Nucleus accumbens (tissue), 56 donors: ENCODE results near the gene CCDC87.
"Not testable (repeated sequence)": the region's sequence is repeated elsewhere in the genome, so short reads cannot be mapped to it uniquely, and the experiment has no call there.

ENCODE experiments used
- DNase-seq, 56 donors: peaks; one replicate each; lab custom pipeline; 2025; lab: John Stamatoyannopoulos, UW

Gene CCDC87

DNA sequence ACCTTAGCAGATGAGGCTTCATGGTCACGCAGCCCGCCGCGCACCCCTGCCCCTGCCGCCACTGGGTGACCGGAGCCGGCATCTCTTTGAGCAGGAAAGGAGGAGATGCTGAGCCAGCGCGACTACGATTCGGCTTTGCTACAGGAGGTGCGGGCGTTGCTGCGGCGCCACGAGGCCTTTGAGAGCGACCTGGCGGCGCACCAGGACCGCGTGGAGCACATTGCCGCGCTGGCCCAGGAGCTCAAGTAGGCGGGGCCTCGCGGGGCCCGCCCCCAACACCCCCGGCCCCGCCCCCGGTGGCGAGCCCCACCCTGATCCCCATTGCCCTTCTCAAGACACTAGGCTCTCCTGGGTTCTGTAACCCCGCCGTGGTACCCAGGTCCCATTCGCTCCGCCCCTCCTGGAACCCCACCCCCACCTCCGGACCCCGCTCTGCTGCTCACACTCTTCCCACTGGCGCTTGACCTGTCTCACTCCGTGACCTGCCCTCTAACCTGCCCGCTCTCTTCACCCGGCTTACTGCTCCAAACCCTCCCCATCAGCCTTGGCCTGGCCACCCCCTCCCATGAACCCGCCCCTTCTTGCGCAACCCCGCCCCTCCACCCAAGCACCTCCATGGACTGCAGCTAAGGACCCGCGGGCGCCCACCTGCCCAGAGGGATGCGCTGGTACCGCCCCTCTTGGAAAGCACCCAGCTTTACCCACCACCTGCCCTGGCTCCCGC lies 33.6 kb downstream of the CCDC87 start:
- DNase-seq: peak in 2 of 56 donors; percentile 32 to 39

DNA sequence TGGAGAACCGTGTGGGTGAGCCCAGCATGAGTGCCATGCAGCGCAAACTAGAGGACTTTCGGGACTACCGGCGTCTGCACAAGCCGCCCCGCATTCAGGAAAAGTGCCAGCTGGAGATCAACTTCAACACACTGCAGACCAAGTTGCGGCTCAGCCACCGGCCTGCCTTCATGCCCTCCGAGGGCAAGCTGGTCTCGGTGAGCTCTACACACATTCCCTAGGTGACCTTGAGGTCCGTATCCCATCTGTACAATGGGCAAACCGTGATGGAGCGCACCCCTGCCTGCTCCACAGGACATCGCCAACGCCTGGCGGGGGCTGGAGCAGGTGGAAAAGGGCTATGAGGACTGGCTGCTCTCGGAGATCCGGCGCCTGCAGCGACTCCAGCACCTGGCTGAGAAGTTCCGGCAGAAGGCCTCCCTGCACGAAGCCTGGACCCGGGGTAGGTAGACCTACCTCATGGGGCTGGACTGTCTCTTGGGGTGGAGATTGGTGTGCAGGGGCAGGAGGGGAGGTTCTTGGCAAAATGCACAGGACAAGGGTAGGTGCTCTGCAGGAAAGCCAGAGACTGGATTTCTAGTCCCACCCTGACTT lies 35.0 kb downstream of the CCDC87 start:
- no peak for DNase-seq

DNA sequence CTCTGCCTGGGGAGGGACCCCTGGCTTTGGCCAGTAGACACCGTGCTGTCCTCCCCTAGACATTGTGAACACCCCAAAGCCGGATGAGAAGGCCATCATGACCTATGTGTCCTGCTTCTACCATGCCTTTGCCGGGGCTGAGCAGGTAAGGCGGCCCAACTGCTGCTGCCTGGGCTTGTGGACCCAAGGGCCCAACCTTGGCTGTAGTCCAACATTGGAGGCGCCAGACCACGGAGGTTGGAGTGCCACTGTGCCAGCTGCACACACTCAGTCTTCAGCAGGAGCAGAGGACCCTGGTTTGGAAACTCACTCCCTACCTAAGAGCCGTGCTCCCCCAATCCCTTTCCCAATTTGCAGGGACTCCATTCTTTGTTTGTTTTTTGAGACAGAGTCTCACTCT lies 36.8 kb downstream of the CCDC87 start:
- no peak for DNase-seq

DNA sequence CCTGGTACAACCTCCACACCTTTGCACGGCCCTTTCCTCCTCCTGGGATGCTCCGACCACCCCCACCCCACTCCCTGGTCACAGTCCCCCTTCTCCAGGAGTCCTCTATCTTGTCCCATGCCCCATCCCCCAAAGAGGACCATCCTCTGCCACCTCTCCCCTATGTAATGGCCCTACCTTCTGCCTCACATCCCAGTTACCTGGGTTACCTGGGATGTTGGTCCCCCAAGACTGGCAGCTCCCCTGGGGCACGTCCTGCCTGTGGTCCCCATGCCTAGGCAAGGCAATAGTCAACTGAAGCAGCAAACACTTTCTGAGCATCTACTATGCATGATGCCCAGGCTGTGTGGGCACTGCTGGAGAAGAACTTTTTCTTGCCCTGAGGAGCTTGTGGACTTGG lies 37.4 kb downstream of the CCDC87 start:
- no peak for DNase-seq

DNA sequence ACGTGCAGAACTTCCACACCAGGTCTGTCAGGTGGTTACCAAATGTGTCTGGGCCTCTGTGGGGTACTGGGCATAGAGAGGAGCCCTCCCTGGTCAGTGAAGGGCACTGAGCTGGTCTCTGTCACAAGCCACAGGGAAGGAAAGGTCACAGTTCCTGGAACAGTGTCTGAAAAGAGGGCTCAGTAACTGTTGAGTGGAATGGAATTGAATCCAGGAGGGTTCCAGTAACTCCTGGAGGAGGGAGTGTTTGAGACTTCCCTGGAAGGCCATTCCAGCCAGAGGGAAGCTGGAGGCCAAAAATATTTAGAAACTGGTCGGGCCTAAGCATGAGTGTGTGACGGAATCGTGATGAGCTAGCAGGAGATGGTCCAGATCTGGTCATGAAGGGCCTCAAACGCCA lies 38.3 kb downstream of the CCDC87 start:
- no peak for DNase-seq

DNA sequence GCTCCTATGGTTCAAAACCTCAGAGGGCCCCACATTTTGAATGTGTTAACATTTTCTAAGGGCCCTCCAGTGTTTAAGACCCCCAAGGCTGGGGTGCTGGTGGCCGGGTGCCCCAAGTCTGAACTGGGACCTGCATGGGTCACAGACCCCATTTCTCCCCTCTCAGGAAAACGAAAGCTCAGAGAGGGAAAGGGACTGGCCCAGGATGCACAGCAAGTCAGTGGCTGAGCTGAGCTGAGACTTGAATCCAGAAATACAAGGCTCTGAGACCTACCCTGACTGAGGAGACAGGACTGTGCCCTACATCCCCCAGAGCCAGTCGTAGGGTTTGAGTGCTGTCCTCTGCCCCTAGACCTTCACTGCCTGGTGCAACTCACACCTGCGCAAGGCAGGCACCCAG lies 42.0 kb downstream of the CCDC87 start:
- DNase-seq: no peak

DNA sequence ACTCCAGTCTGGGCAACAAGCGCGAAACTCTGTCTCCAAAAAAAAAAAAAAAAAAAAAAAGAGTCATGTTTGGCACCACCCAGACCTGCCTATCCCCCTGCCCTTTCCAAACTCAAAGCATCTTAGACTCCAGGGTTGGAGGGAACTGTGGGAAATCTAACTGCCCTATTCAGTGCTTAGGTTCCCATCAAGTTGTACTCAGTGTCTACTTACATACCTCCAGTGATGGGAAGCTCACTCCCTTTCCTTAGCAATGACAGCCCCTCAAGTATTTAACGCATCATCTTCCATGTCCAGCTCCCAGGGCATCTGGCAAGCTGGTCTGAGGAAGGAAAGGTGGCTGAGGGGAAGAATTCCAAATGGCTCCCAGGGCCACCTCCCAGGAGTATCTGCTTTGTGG lies 43.2 kb downstream of the CCDC87 start:
- no peak for DNase-seq

DNA sequence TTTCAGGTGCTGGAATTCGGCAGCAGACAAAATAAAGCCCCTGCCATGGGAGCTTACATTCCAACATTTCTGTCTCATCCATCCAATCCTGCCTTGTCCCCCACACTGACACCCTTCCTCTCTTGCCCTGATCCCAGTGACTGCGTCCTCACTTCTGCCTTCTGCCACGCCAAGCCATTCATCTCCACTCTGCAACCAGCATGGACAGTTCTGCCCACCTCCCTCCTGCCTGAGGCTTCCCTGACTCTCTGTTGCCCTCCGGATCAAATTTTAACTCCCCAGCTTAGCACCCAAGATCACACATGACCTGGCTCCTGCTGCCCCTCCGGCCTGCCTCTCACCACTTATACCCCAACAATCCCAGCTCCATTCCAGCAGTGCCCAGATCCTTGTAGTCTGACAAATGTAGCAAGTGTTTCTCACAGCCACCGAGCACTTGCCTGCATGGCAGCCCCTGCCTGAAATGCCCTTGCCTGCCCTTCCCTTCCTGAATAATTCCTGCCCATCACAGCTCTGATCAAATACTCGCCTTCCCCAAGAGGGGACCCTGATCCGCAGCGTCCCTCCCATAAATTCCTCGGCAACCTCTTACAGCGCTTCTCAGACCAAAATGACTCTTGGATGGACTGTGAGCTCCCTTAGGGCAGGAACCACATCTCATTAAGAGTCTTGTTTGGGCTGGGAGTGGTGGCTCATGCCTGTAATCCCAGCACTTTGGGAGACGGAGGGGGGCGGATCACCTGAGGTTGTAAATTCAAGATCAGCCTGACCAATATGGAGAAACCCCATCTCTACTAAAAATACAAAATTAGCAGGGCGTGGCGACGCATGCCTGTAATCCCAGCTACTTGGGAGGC lies 43.9 kb downstream of the CCDC87 start:
- DNase-seq: no peak

DNA sequence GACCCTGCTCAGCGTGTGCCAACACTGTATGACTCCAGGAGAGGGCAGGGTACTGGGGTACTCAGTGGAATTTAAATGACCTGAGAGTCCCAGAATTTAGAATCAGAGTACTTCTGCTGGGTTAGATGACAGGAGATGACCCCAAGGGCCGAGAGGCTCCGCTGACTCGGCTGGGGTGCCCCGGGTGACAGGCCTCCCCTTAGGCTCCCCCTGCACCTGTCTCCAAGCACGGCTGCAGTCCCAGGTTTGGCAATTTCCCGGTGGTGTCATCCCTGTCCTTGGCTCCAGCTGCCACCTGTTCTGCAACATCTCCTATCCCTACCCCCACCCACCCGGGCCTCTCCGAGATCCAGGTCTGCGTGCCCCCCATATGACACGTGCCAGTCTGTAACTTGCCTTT lies 44.8 kb downstream of the CCDC87 start:
- no peak for DNase-seq

DNA sequence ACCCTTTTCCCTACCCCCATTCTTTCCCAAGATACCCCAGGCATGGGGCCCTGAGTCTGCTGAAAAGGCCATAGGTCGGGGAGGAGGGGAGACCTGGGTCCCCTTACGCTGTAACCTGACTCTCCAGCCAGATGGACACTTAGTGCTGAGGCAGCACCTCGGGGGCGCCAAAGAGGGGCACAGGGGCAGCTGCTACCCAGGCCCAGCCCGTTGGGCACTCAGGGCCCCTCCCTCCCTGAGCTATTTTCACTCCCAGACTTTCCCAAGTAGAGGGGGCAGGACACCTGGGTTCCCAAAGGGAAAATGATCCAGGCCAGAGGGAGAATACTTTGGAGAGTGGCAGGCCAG lies 45.2 kb downstream of the CCDC87 start:
- no peak for DNase-seq

DNA sequence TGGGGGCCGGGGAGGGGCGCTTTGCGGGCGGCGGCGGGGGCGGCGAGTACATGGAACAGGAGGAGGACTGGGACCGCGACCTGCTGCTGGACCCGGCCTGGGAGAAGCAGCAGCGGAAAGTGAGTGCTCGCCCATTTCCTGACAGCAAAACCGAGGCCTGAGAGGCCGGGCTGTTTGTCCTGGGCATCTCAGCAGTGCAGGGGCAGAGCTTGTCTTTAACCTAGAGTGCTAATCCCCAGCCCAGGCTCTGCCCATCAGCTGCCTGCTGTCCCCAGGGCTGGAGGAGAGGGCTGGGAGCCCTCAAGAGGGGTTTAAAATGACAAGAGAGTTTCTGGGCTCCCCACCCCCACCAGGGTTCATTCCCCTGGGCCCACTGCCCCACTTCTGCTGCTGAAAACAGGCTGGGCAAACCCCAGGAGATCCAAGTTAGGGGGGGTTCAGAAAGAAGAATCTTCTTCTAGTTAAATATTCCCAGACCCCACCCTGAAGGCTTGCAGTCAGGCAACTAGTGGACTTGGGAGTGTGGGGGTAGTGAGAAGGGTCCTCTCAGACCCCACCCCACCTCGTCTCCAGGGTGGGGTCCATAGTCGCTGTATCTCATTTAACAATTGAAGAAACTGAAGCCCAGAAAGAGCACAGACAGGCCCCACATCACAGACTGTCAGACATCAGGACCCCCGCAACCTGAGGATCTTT lies 45.7 kb downstream of the CCDC87 start:
- no peak for DNase-seq

DNA sequence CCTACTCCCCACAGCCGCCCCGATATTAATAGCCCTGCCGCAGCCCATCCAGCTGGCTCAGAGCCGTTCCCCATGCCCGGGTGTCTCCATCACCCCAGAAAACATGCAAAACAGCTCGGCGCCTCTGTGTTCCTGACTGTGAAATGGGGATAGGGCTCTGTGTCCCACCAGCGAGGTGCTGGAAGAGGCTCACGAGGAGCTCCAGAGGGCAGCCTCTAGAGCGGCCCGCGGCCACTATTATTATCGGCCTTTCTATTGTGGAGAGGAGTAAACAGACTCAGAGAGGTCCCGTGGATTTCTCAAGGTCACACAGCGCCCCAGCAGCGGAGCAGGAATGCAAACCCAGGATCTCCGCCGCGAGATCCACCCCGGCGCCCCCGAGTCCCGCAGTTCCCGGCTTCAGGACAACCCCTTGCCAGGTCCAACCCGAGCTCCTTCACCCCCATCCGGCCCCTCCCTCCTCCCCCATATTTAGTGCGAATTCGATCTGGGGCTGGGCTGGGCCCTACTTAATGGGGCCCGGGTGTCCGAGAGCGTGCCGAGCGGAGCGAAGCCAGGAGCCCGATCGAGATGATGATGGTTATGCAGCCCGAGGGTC lies 46.4 kb downstream of the CCDC87 start, which contains the start of gene ACTN3:
ACTN3 (plus strand) TSS at position 536 of the 598 bp plus-strand sequence; CDS start at position 571, 35 bp downstream.
- no peak for DNase-seq

DNA sequence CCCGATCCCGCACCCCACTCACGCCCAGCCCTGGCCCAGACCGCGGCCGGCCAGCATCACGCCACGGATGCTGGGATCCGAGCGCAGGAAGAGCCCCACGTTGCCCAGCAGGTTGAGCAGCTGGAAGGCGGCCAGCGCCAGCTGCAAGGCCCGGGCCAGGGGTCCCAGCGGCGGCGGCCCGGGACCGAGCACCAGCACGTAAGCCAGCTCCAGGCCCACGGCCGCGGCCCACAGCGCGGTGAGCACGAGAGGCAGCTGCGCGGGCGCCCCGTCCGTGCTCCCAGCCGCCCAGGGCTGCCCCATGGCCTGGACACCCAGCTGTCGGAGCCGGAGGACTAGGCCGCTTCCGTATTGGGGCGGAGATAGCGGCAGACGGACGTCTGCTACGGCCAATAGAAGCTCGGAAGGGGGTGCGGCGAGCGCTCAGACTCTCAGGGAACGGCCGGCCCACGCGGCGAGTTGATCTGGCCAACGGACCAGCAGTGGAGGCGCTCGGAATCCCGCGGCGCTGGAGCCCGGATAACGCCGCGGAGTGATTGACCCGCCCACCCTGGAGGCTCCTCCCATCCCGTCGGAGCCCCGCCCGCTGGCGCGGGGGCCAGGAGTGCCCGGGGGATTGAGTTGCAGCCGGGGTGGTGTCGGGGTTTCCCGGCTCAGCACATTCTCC lies 47.0 kb downstream of the CCDC87 start, which contains the start of gene ZDHHC24:
ZDHHC24 (minus strand) TSS at position 348 of the 667 bp plus-strand sequence; CDS start at position 303, 45 bp downstream.
- peak; percentile 36 to 97 (median 91) for DNase-seq

DNA sequence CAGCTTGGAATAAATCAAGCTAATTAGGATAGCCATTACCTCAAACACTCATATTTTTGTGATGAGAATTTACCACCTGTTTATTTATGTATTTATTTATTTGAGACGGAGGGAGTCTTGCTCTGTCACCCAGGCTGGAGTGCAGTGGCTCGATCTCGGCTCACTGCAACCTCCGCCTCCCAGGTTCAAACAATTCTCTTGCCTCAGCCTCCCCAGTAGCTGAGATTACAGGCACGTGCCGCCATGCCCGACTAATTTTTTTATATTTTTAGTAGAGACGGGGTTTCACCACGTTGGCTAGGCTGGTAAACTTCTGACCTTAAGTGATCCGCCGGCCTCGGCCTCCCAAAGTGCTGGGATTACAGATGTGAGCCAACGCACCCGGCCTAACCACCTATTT lies 47.9 kb downstream of the CCDC87 start:
- DNase-seq: not testable (repeated sequence)

DNA sequence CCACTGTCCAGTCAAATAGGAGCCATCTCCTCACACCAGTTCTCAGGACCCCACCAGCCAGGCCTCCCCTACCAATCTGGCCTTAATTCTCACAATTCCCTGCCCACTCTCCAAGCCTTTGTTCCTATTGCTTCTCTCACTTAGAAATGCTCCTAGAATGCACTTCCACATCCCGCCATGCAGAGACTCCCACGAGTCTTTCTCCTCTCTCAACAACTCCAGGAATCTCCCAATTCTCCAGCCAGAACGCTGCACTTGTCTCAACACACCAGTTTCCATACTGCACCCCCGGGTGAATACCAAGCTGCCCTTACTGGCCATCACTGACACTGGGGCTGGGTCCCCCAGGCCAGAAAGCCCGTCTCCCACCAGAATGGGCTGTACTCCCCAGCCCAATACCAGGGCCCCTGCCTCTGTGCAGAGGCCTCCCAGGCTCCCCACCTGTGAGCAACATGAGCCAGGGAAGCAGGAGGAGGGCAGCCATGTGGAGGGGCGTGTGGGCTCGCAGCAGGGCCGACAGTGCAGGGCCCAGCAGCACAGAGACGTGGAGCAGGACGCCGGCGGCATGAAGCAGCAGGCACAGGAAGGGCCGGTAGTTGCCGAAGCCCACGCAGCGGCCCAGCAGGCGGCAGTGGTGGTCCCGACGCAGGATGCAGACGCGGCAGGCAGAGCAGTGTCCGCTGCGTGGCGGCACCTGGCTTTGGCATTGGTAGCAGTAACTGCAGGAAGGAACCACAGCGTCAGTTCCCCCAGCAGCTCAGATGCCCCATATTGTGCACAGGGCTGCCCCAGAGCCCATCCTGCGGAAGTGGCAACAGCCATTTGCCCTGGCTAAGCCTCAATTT lies 49.4 kb downstream of the CCDC87 start:
- DNase-seq: peak in 8 of 56 donors; percentile 11 to 42 (median 26)

DNA sequence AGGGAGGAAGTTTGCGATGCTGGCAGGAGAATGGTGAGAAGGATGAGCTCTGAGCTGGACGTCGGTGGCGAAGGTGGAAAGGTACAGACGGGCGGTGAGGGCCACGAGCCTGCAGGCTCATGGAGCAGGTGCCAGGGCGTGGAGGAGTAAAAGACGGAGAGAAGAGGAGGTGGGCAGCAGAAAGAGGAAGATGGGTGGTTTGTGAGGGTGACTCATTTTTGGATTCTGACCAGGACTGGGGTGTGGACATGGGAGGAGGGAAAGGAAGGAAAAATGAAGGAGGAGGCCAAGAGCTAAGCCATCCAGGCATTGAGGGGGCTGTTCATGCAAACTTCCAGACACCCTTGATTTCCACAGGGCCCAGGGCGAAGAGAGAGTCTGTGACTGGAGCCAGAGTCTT lies 50.5 kb downstream of the CCDC87 start:
- no peak for DNase-seq

DNA sequence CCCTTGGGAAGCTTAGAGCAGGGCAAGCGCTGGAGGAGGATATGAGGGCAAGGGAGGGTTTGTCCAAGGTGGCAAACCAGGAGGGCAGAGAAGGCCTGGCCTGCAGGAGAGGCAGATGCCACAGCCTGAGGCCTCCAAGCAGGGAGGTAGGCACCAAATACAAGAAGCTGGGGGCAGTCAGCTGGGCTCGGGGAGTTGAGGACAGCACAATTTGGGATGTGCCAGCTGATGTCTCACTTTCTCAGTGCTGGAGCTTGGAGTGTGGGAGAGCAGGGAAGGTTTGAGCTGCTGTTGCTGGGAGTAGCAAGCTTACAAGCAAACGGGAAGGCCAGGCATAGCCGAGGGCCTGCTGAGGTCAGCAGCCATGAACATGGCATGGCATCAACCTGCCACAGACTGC lies 51.0 kb downstream of the CCDC87 start:
- DNase-seq: no peak

DNA sequence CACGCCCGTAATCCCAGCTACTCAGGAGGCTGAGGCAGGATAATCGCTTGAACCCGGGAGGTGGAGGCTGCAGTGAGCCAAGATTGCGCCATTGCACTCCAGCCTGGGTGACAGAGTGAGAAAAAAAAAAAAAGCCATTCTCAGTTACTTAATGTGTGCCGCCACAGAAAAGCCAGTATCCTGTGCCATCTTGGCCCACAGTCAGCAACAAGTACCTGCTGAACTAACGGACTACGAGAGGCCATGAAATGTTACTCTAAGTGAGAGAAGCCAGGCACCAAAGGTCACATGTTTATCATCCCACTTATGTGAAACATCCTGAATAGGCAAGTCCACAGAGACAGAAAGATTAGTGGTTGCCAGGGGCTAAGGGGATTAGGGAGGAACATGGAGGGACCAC lies 52.3 kb downstream of the CCDC87 start:
- DNase-seq: not testable (repeated sequence)
